HTERT RPE-1 (cell line): Measurements from ENCODE around the gene NHLH1.

Source experiments
- in situ Hi-C: fragments of 300-500 bp; cut with MboI; formaldehyde crosslinking; loops from 4 replicates; pipeline ENCODE4 v1.14.3; 2020; ENCODE audit warnings: low sequenced_read_pairs

Gene NHLH1

GRCh38 chr1:160409486-160409885, 42.6 kb downstream of the NHLH1 start:
- in situ Hi-C loops, result no loop called here

GRCh38 chr1:160410406-160411005, 43.6 kb downstream of the NHLH1 start:
- in situ Hi-C loops, result no loop called here

- in situ Hi-C loops, result no loop called here
Observed at GRCh38 chr1:160411271-160412027, 44.6 kb downstream of the NHLH1 start.

- in situ Hi-C loops, result no loop called here
Observed at GRCh38 chr1:160412028-160412362, 45.1 kb downstream of the NHLH1 start.

- in situ Hi-C loops, result no loop called here
Observed at GRCh38 chr1:160413716-160414115, 46.8 kb downstream of the NHLH1 start.

- in situ Hi-C loops, result no loop called here
Observed at GRCh38 chr1:160414881-160415280, 48.0 kb downstream of the NHLH1 start.

GRCh38 chr1:160415696-160416290, 48.9 kb downstream of the NHLH1 start:
- in situ Hi-C loops, result no loop called here

- in situ Hi-C loops, result no loop called here
Observed at GRCh38 chr1:160416369-160416768, 49.5 kb downstream of the NHLH1 start.

GRCh38 chr1:160418483-160418882, 51.6 kb downstream of the NHLH1 start:
- in situ Hi-C loops, result no loop called here

GRCh38 chr1:160419150-160419837, 52.4 kb downstream of the NHLH1 start:
- in situ Hi-C loops, result no loop called here

- in situ Hi-C loops, result no loop called here
Observed at GRCh38 chr1:160419838-160420169, 52.9 kb downstream of the NHLH1 start.

GRCh38 chr1:160420881-160421842, 54.3 kb downstream of the NHLH1 start:
- in situ Hi-C loops, result no loop called here

GRCh38 chr1:160421881-160422280, 55.0 kb downstream of the NHLH1 start:
- in situ Hi-C loops, result no loop called here
